IMR-90 (cell line): ENCODE data around the gene PRDM10. TPM values are rescaled to one million over a fixed set of nuclear protein-coding genes. Genes with fewer than 3 reads are reported as not detected.

Experiments used
- ATAC-seq: fragments of 200-7000 bp; cut with Tn5 transposase; 2 replicates; pipeline ENCODE4 v1.9.1; 2020; ENCODE audit warnings: low read depth, mild to moderate bottlenecking, moderate library complexity
- BruUV-seq: library from RNA; stranded (reverse); fragments of 400-500 nt; replicated peaks from 2 replicates; lab custom pipeline; 2021; lab: Mats Ljungman, UMichigan
- CTCF ChIA-PET: fragments of 300-600 bp; formaldehyde crosslinking; extraction: SDS; loops from one replicate; lab custom pipeline; 2021; ENCODE audit warnings: antibody characterized with exemption; lab: Yijun Ruan, JAX
- POLR2A ChIA-PET: fragments of 300-600 bp; sonication (Branson Sonifier 250); formaldehyde crosslinking; loops from one replicate; lab custom pipeline; 2022; ENCODE audit warnings: antibody characterized with exemption; ENCODE audit not compliant: unreplicated experiment; lab: Charles Lee
- DNase-seq: peaks from one replicate; pipeline ENCODE4 v3.0.0; 2013
- H2AFZ ChIP-seq: replicated peaks from 2 replicates; pipeline ENCODE3; 2013; ENCODE audit warnings: low read length, mild to moderate bottlenecking; ENCODE audit not compliant: poor library complexity
- H2AK5ac ChIP-seq: 2 replicates; pipeline ENCODE4 v1.6.1; 2013; ENCODE audit warnings: low read depth, low read length, inconsistent platforms
- H2AK9ac ChIP-seq: replicated peaks from 2 replicates; pipeline ENCODE3; 2013; ENCODE audit warnings: mild to moderate bottlenecking, low read depth, low read length, moderate library complexity; ENCODE audit not compliant: poor library complexity
- H2BK120ac ChIP-seq: 2 replicates; pipeline ENCODE4 v1.6.1; 2013; ENCODE audit warnings: low read depth, low read length, inconsistent platforms
- H2BK15ac ChIP-seq: 3 replicates; pipeline ENCODE4 v1.6.1; 2013; ENCODE audit warnings: low read depth, low read length, inconsistent platforms
- H2BK20ac ChIP-seq: 2 replicates; pipeline ENCODE4 v1.6.1; 2013; ENCODE audit warnings: low read depth, mild to moderate bottlenecking, inconsistent platforms, low read length, moderate library complexity
- H2BK5ac ChIP-seq: 2 replicates; pipeline ENCODE4 v1.6.1; 2013; ENCODE audit warnings: mild to moderate bottlenecking, low read depth, low read length, inconsistent platforms; ENCODE audit not compliant: poor library complexity, severe bottlenecking
- H3K14ac ChIP-seq: replicated peaks from 2 replicates; pipeline ENCODE4 v1.6.1; 2013; ENCODE audit warnings: low read depth, low read length, inconsistent platforms
- H3K18ac ChIP-seq: 2 replicates; pipeline ENCODE4 v1.6.1; 2013; ENCODE audit warnings: low read depth, low read length, control low read depth
- H3K23ac ChIP-seq: 2 replicates; pipeline ENCODE4 v1.6.1; 2013; ENCODE audit warnings: low read depth, low read length, inconsistent platforms
- H3K27ac ChIP-seq: 2 replicates; pipeline ENCODE4 v1.5.1; 2013; ENCODE audit warnings: mild to moderate bottlenecking, control low read depth, low read length; ENCODE audit not compliant: insufficient read depth
- H3K27me3 ChIP-seq: 2 replicates; pipeline ENCODE4 v1.6.1; 2013; ENCODE audit warnings: low read length; ENCODE audit not compliant: control insufficient read depth, insufficient read depth
- H3K36me3 ChIP-seq: 2 replicates; pipeline ENCODE4 v1.6.1; 2013; ENCODE audit warnings: low read length, mixed read lengths; ENCODE audit not compliant: control insufficient read depth, insufficient read depth
- H3K4ac ChIP-seq: 2 replicates; pipeline ENCODE4 v1.6.1; 2013; ENCODE audit warnings: low read depth, low read length, inconsistent platforms
- H3K4me1 ChIP-seq: 2 replicates; pipeline ENCODE4 v1.6.1; 2013; ENCODE audit warnings: low read length, mixed read lengths; ENCODE audit not compliant: control insufficient read depth, insufficient read depth
- H3K4me2 ChIP-seq: 2 replicates; pipeline ENCODE4 v1.6.1; 2013; ENCODE audit warnings: low read depth, mild to moderate bottlenecking, control low read depth, low read length, moderate library complexity
- H3K4me3 ChIP-seq: 2 replicates; pipeline ENCODE4 v1.5.1; 2013; ENCODE audit warnings: low read depth, mild to moderate bottlenecking, control low read depth, low read length, moderate library complexity; ENCODE audit not compliant: insufficient read depth
- H3K56ac ChIP-seq: 2 replicates; pipeline ENCODE4 v1.6.1; 2013; ENCODE audit warnings: low read length, inconsistent platforms; ENCODE audit not compliant: insufficient read depth; ENCODE audit errors: extremely low read depth
- H3K79me1 ChIP-seq, 2 experiments: 2 replicates each; pipeline ENCODE4 v1.6.1; 2013; ENCODE audit warnings: low read length in 2 of 2, inconsistent platforms in 1 of 2, low read depth in 1 of 2
- H3K9ac ChIP-seq: 2 replicates; pipeline ENCODE4 v1.6.1; 2013; ENCODE audit warnings: low read depth, low read length, control low read depth
- H3K9me1 ChIP-seq: 2 replicates; pipeline ENCODE4 v1.6.1; 2013; ENCODE audit warnings: low read length, inconsistent platforms; ENCODE audit not compliant: insufficient read depth
- H3K9me3 ChIP-seq: 2 replicates; pipeline ENCODE4 v1.6.1; 2013; ENCODE audit warnings: low read length; ENCODE audit not compliant: control insufficient read depth, insufficient read depth
- H4K20me1 ChIP-seq: 2 replicates; pipeline ENCODE4 v1.6.1; 2013; ENCODE audit warnings: low read length, inconsistent platforms; ENCODE audit not compliant: insufficient read depth
- H4K5ac ChIP-seq: 2 replicates; pipeline ENCODE4 v1.6.1; 2013; ENCODE audit warnings: mild to moderate bottlenecking, low read depth, low read length, control low read depth
- H4K8ac ChIP-seq, 2 experiments: 2 replicates each; pipeline ENCODE4 v1.6.1; 2013; ENCODE audit warnings: low read depth in 2 of 2, low read length in 2 of 2, control low read depth in 1 of 2, inconsistent platforms in 1 of 2
- H4K91ac ChIP-seq: 2 replicates; pipeline ENCODE4 v1.6.1; 2013; ENCODE audit warnings: low read depth, low read length, inconsistent platforms; ENCODE audit not compliant: insufficient read depth
- BHLHE40 ChIP-seq: fragments of 150-350 bp; IDR thresholded peaks from 2 replicates; pipeline ENCODE4 v1.6.1; 2016; ENCODE audit warnings: mild to moderate bottlenecking, low read depth, low read length
- CHD1 ChIP-seq: IDR thresholded peaks from 2 replicates; pipeline ENCODE4 v1.6.1; 2012; ENCODE audit warnings: low read depth, low read length, improper control_type of control experiment
- MAFK ChIP-seq: IDR thresholded peaks from 2 replicates; pipeline ENCODE4 v1.6.1; 2012; ENCODE audit warnings: low read depth, low read length, improper control_type of control experiment
- MAZ ChIP-seq: IDR thresholded peaks from 2 replicates; pipeline ENCODE4 v1.6.1; 2012; ENCODE audit warnings: low read depth, mild to moderate bottlenecking, low read length, improper control_type of control experiment, moderate library complexity, borderline replicate concordance
- RFX5 ChIP-seq: IDR thresholded peaks from 2 replicates; pipeline ENCODE4 v1.8.0; 2012; ENCODE audit warnings: low read depth, mild to moderate bottlenecking, low read length, moderate library complexity
- SMC3 ChIP-seq: fragments of 150-350 bp; IDR thresholded peaks from 2 replicates; pipeline ENCODE4 v1.6.1; 2016; ENCODE audit warnings: low read depth, mild to moderate bottlenecking, antibody characterized with exemption, low read length, moderate library complexity
- WGBS, 2 experiments: methylation state at CpG; one replicate each; pipeline versions ENCODE4 v1.1.5 to v1.1.7; 2013; ENCODE audit warnings: missing lambda C conversion rate in 2 of 2; ENCODE audit not compliant: insufficient read length in 1 of 2; ENCODE audit errors: extremely low coverage in 2 of 2; 5-methylcytosine and 5-hydroxymethylcytosine counted together
- dilution Hi-C: fragments of 300-500 bp; cut with HindIII; formaldehyde crosslinking; loops from one replicate; pipeline ENCODE4 v1.14.3; 2018; ENCODE audit warnings: low sequenced_read_pairs; ENCODE audit not compliant: unreplicated experiment
- in situ Hi-C: fragments of 300-500 bp; cut with MboI; formaldehyde crosslinking; loops from 3 replicates; pipeline ENCODE4 v1.14.3; 2019; ENCODE audit warnings: low sequenced_read_pairs, inconsistent platforms, mixed read lengths
- intact Hi-C: fragments of 100-400 bp; cut with micrococcal nuclease; formaldehyde crosslinking; loops from 2 replicates; pipeline ENCODE4 v1.10.0; 2022
- polyA plus RNA-seq, 3 experiments: library from polyadenylated mRNA; depleted of rRNA; stranded (reverse); fragments of >200 nt; gene quantifications; 2 replicates each; pipeline ENCODE4 v1.2.3, GENCODE V29; 2012; ENCODE audit warnings: low replicate concordance in 1 of 3
- total RNA-seq: library from RNA; depleted of rRNA; stranded (reverse); fragments of >200 nt; gene quantifications from 2 replicates; pipeline ENCODE4 v1.2.3, GENCODE V29; 2012

Gene PRDM10
- total and polyA plus RNA-seq, 2 of the 4 experiments (the other 2 are of a cell fraction), result 3.1 to 6.5 TPM

DNA sequence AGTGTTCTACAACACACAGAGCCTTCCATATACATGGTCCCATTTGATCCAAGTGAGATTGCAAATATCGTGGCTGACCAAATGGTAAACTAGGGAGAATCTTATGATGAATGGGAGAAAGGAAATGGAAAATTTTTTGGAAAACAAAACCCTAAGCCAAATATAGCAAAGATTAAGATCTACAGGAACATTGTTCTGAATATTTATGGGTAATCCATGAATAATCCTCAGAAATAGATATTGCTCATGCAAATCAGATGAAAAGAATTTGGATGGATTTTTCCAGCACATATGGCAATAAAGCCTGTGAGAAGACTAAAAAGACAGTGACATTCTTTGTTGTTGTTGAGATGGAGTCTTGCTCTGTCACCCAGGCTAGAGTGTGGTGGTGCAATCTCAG is 21.7 kb upstream of the PRDM10 start:
- no peak overlapping the region for H2AFZ ChIP-seq
- ATAC-seq, result no peak
- H4K8ac ChIP-seq, result no peak overlapping the region
- H3K27me3 ChIP-seq, result no peaks in the 10 kb centered on the region
- no peak for DNase-seq
- CTCF ChIA-PET, result no interaction called here
- H3K27ac ChIP-seq, result no peak overlapping the region
- intact Hi-C loops, result loop anchor here (1.0 kb wide), 1 partner anchor 45 kb away; the partner anchor contains the start of gene APLP2
- WGBS, 2 experiments, result no CpG with 5 or more reads among the region's 1 CpG
- no peak overlapping the region for H3K18ac ChIP-seq
- no peak overlapping the region for H3K23ac ChIP-seq
- POLR2A ChIA-PET, result no interaction called here
- TF ChIP-seq RFX5 (no peak), CHD1 (no peak), MAFK (no peak), BHLHE40 (no peak), MAZ (no peak), SMC3 (no peak)
- no peak overlapping the region for H2BK120ac ChIP-seq
- H3K9me1 ChIP-seq, result peaks cover 2% of the 10 kb centered on the region; the same call in 1 of the 2 replicates
- no TSS peak for BruUV-seq
- peaks cover 4% of the 10 kb centered on the region for H3K4me1 ChIP-seq
- H3K79me1 ChIP-seq, result no peaks in the 10 kb centered on the region
- H4K5ac ChIP-seq, result no peak overlapping the region
- H3K4me3 ChIP-seq, result no peak overlapping the region
- H2BK15ac ChIP-seq, result no peak overlapping the region
- no peak overlapping the region for H2AK9ac ChIP-seq
- H2AK5ac ChIP-seq, result no peak overlapping the region
- no peaks in the 10 kb centered on the region for H4K20me1 ChIP-seq
- H4K91ac ChIP-seq, result no peak overlapping the region
- no peaks in the 10 kb centered on the region for H3K36me3 ChIP-seq
- no peak overlapping the region for H3K9ac ChIP-seq
- no peak overlapping the region for H3K4me2 ChIP-seq
- in situ Hi-C loops, result no loop called here
- no peak overlapping the region for H2BK5ac ChIP-seq
- H3K4ac ChIP-seq, result no peak overlapping the region
- no peak overlapping the region for H3K56ac ChIP-seq
- H3K9me3 ChIP-seq, result no peaks in the 10 kb centered on the region
- no peak overlapping the region for H3K14ac ChIP-seq
- H2BK20ac ChIP-seq, result no peak overlapping the region
- dilution Hi-C loops, result no loop called here
